HCT116 (cell line): ENCODE measurements around the gene RBM19. TPM values are rescaled to one million over a fixed set of nuclear protein-coding genes. Genes with fewer than 3 reads are reported as not detected.

Experiments used
- ATAC-seq: fragments of 200-7000 bp; cut with Tn5 transposase; 2 replicates; pipeline ENCODE4 v1.9.1; 2020; ENCODE audit warnings: mild to moderate bottlenecking, moderate library complexity
- BruUV-seq: library from RNA; stranded (reverse); fragments of 400-500 nt; replicated peaks from 2 replicates; lab custom pipeline; 2021; lab: Mats Ljungman, UMichigan
- CTCF ChIA-PET: fragments of 300-600 bp; sonication (Branson Sonifier 250); formaldehyde crosslinking; loops from one replicate; lab custom pipeline; 2021; ENCODE audit warnings: antibody characterized with exemption; lab: Charles Lee
- POLR2A ChIA-PET: fragments of 300-600, 350-600 bp; sonication (Branson Sonifier 250); formaldehyde crosslinking; loops from one replicate; lab custom pipeline; 2021; ENCODE audit warnings: antibody characterized with exemption; lab: Charles Lee
- RAD21 ChIA-PET, 2 experiments: fragments of 300-600 bp; sonication (Branson Sonifier 250); formaldehyde crosslinking; loops; one replicate each; lab custom pipeline; 2023; ENCODE audit warnings: low total read pairs in 2 of 2; ENCODE audit not compliant: uncharacterized antibody in 2 of 2, unreplicated experiment in 2 of 2, low non-redundant PET in 1 of 2; lab: Charles Lee
- DNase-seq: peaks from one replicate; pipeline ENCODE4 v3.0.0-alpha.2; 2010; ENCODE audit warnings: low read depth, low spot score
- H2AFZ ChIP-seq: fragments of 200-600 bp; shearing (Covaris generic), sonication (generic); 2 replicates; pipeline ENCODE4 v1.6.1; 2017; ENCODE audit warnings: low read depth, mixed run types, mixed read lengths, antibody characterized with exemption, low read length; ENCODE audit not compliant: poor library complexity, severe bottlenecking
- H3K27ac ChIP-seq: 2 replicates; pipeline ENCODE4 v1.5.1; 2012; ENCODE audit warnings: low read depth, low read length
- H3K27me3 ChIP-seq: fragments of 200-600 bp; sonication (generic); 2 replicates; pipeline ENCODE4 v1.6.1; 2016; ENCODE audit warnings: mixed run types, low read length, mixed read lengths; ENCODE audit not compliant: insufficient read depth
- H3K36me3 ChIP-seq, 2 experiments: fragments of 200-500 bp in 1 of 2; fragments of 200-600 bp in 1 of 2; sonication (Bioruptor generic) in 1 of 2; sonication (generic) in 1 of 2; 2 replicates each; pipeline versions ENCODE4 v1.5.1 to v1.6.1; 2014 to 2016; ENCODE audit warnings: low read length in 2 of 2, inconsistent platforms in 1 of 2, mixed read lengths in 1 of 2, mixed run types in 1 of 2; ENCODE audit not compliant: insufficient read depth in 2 of 2, control insufficient read depth in 1 of 2
- H3K4me1 ChIP-seq, 2 experiments: fragments of 200-600 bp in 1 of 2; sonication (generic) in 1 of 2; 2 replicates each; pipeline versions ENCODE4 v1.5.1 to v1.6.1; 2012 to 2017; ENCODE audit warnings: low read length in 2 of 2, inconsistent platforms in 1 of 2, mild to moderate bottlenecking in 1 of 2, mixed read lengths in 1 of 2, mixed run types in 1 of 2, moderate library complexity in 1 of 2; ENCODE audit not compliant: insufficient read depth in 2 of 2, control insufficient read depth in 1 of 2
- H3K4me2 ChIP-seq: fragments of 200-600 bp; sonication (generic); 2 replicates; pipeline ENCODE4 v1.6.1; 2017; ENCODE audit warnings: mixed run types, low read length, mixed read lengths
- H3K4me3 ChIP-seq, 2 experiments: fragments of 200-600 bp in 1 of 2; sonication (generic) in 1 of 2; replicated peaks in 1 of 2; 2 replicates each; pipeline ENCODE4 v1.5.1; 2011 to 2016; ENCODE audit warnings: low read length in 2 of 2, control low read depth in 1 of 2, low read depth in 1 of 2, mild to moderate bottlenecking in 1 of 2, mixed read lengths in 1 of 2, mixed run types in 1 of 2
- H3K79me2 ChIP-seq: fragments of 200-600 bp; sonication (generic); 2 replicates; pipeline ENCODE4 v1.6.1; 2017; ENCODE audit warnings: mild to moderate bottlenecking, mixed run types, low read length, moderate library complexity, mixed read lengths; ENCODE audit not compliant: insufficient read depth
- H3K9ac ChIP-seq: fragments of 200-600 bp; sonication (generic); 2 replicates; pipeline ENCODE4 v1.6.1; 2016; ENCODE audit warnings: low read length, mixed read lengths
- H3K9me2 ChIP-seq: fragments of 200-600 bp; sonication (generic), shearing (Covaris generic); 2 replicates; pipeline ENCODE4 v1.6.1; 2017; ENCODE audit warnings: mixed run types, mild to moderate bottlenecking, moderate library complexity; ENCODE audit not compliant: insufficient read depth
- H3K9me3 ChIP-seq, 2 experiments: fragments of 200-500 bp in 1 of 2; fragments of 200-600 bp in 1 of 2; sonication (Bioruptor generic) in 1 of 2; sonication (generic) in 1 of 2; 2 replicates each; pipeline ENCODE4 v1.6.1; 2014 to 2017; ENCODE audit warnings: low read length in 2 of 2, mixed read lengths in 2 of 2, inconsistent platforms in 1 of 2, low read depth in 1 of 2, mild to moderate bottlenecking in 1 of 2, mixed run types in 1 of 2, moderate library complexity in 1 of 2; ENCODE audit not compliant: control insufficient read depth in 1 of 2, insufficient read depth in 1 of 2
- H4K20me1 ChIP-seq: fragments of 200-600 bp; sonication (generic), shearing (Covaris generic); 2 replicates; pipeline ENCODE4 v1.6.1; 2017; ENCODE audit warnings: mixed run types, mild to moderate bottlenecking, moderate library complexity; ENCODE audit not compliant: insufficient read depth
- CBX3 ChIP-seq: IDR thresholded peaks from 2 replicates; pipeline ENCODE4 v1.6.1; 2012; ENCODE audit warnings: low read depth
- CEBPB ChIP-seq: IDR thresholded peaks from 2 replicates; pipeline ENCODE4 v1.6.1; 2012; ENCODE audit warnings: low read depth
- EGR1 ChIP-seq: IDR thresholded peaks from 2 replicates; pipeline ENCODE4 v1.6.1; 2012; ENCODE audit warnings: low read depth
- ELF1 ChIP-seq: IDR thresholded peaks from 2 replicates; pipeline ENCODE4 v1.6.1; 2012; ENCODE audit warnings: low read depth, borderline replicate concordance
- EZH2phosphoT487 ChIP-seq: fragments of 200-600 bp; IDR thresholded peaks from 2 replicates; pipeline ENCODE4 v1.6.1; 2018; ENCODE audit warnings: antibody characterized with exemption, borderline replicate concordance
- FOSL1 ChIP-seq: IDR thresholded peaks from 2 replicates; pipeline ENCODE4 v1.6.1; 2012; ENCODE audit warnings: low read depth
- POLR2A ChIP-seq: IDR thresholded peaks from 2 replicates; pipeline ENCODE4 v1.7.0; 2011; ENCODE audit warnings: borderline replicate concordance; ENCODE audit not compliant: insufficient read depth, insufficient read length; ENCODE audit errors: extremely low read depth
- SIN3A ChIP-seq: IDR thresholded peaks from 2 replicates; pipeline ENCODE4 v1.6.1; 2012; ENCODE audit warnings: low read depth
- TCF7L2 ChIP-seq: IDR thresholded peaks from 2 replicates; pipeline ENCODE4 v1.7.0; 2011; ENCODE audit warnings: borderline replicate concordance, inconsistent platforms; ENCODE audit not compliant: insufficient read depth, insufficient read length; ENCODE audit errors: extremely low read depth
- ZFX ChIP-seq: fragments of 450-650 bp; IDR thresholded peaks from 2 replicates; pipeline ENCODE4 v1.6.1; 2017
- ZNF274 ChIP-seq: fragments of 200-500 bp; sonication (Bioruptor generic); IDR thresholded peaks from 2 replicates; pipeline ENCODE4 v1.6.1; 2014; ENCODE audit warnings: mild to moderate bottlenecking, low read depth, low read length, inconsistent platforms
- intact Hi-C: fragments of 100-400 bp; cut with micrococcal nuclease; formaldehyde crosslinking; loops from 2 replicates; pipeline ENCODE4 v1.10.0; 2022
- total RNA-seq: library from RNA; stranded (reverse); gene quantifications from one replicate; pipeline ENCODE4 v1.2.1, GENCODE V29; 2021; ENCODE audit not compliant: unreplicated experiment
- TF ChIP-seq, protein P1 (sequence below): IDR thresholded peaks from 2 replicates; pipeline ENCODE4 v1.6.1; 2012
- TF ChIP-seq, protein P2 (sequence below): IDR thresholded peaks from 2 replicates; pipeline ENCODE4 v1.6.1; 2012
- TF ChIP-seq, protein P3 (sequence below): IDR thresholded peaks from 2 replicates; pipeline ENCODE4 v1.6.1; 2012; ENCODE audit warnings: low read depth
- TF ChIP-seq, protein P4 (sequence below): IDR thresholded peaks from 2 replicates; pipeline ENCODE4 v1.6.1; 2011; ENCODE audit warnings: mild to moderate bottlenecking, low read length, moderate library complexity; ENCODE audit not compliant: insufficient replicate concordance; ENCODE audit errors: extremely low read depth

Gene RBM19
- total RNA-seq, 1 experiment from 2014 or later = 30.7 TPM

DNA sequence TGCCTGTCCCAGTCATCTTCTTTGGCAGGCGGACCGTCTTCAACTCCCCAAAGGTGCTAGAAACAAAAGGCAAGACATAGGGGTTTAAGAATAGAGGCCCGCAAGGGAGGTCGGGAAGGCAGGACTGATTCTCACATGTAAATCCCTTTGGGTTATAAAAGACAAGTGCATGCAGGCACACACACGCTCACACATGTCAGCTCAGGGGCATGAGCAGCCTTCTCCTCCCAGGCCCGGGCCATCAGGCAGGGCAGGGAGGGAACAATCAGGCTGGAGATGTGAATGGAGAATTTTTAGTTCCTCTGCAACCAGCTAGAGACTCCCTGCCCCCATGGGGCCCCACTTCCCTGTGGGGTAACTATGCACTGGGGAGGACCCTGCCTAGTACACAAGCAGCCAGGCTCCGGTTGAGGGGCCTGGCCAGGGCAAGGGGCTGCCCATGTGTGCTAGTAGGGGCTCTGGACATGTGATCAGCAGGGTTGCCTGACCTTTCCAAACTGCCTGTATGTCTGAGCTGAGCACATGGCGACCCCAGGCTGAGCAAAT lies 107.2 kb downstream of the RBM19 start:
- no peaks in the 10 kb centered on the region for H3K9me3 ChIP-seq
- POLR2A ChIA-PET = no interaction called here
- no peaks in the 10 kb centered on the region for H3K36me3 ChIP-seq
- CTCF ChIA-PET = no interaction called here
- 0 out of 4 replicates have a peak, but pooled peaks cover 0 to 3% of the 10 kb centered on the region in 2 experiments for H3K4me1 ChIP-seq
- TF ChIP-seq ZNF274 = no peak
- no peak for TF ChIP-seq CBX3
- no peak for TF ChIP-seq CEBPB
- no peak for TF ChIP-seq ELF1
- no peak for TF ChIP-seq TCF7L2
- TF ChIP-seq ZFX = no peak
- TF ChIP-seq, protein P1, sequence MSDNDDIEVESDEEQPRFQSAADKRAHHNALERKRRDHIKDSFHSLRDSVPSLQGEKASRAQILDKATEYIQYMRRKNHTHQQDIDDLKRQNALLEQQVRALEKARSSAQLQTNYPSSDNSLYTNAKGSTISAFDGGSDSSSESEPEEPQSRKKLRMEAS = no peak
- no peak for TF ChIP-seq FOSL1
- TF ChIP-seq, protein P2, sequence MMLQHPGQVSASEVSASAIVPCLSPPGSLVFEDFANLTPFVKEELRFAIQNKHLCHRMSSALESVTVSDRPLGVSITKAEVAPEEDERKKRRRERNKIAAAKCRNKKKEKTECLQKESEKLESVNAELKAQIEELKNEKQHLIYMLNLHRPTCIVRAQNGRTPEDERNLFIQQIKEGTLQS = no peak
- no peak for TF ChIP-seq SIN3A
- no peak for TF ChIP-seq EZH2phosphoT487
- TF ChIP-seq POLR2A = no peak
- TF ChIP-seq, protein P3, sequence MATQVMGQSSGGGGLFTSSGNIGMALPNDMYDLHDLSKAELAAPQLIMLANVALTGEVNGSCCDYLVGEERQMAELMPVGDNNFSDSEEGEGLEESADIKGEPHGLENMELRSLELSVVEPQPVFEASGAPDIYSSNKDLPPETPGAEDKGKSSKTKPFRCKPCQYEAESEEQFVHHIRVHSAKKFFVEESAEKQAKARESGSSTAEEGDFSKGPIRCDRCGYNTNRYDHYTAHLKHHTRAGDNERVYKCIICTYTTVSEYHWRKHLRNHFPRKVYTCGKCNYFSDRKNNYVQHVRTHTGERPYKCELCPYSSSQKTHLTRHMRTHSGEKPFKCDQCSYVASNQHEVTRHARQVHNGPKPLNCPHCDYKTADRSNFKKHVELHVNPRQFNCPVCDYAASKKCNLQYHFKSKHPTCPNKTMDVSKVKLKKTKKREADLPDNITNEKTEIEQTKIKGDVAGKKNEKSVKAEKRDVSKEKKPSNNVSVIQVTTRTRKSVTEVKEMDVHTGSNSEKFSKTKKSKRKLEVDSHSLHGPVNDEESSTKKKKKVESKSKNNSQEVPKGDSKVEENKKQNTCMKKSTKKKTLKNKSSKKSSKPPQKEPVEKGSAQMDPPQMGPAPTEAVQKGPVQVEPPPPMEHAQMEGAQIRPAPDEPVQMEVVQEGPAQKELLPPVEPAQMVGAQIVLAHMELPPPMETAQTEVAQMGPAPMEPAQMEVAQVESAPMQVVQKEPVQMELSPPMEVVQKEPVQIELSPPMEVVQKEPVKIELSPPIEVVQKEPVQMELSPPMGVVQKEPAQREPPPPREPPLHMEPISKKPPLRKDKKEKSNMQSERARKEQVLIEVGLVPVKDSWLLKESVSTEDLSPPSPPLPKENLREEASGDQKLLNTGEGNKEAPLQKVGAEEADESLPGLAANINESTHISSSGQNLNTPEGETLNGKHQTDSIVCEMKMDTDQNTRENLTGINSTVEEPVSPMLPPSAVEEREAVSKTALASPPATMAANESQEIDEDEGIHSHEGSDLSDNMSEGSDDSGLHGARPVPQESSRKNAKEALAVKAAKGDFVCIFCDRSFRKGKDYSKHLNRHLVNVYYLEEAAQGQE = no peak
- TF ChIP-seq EGR1 = no peak
- TF ChIP-seq, protein P4, sequence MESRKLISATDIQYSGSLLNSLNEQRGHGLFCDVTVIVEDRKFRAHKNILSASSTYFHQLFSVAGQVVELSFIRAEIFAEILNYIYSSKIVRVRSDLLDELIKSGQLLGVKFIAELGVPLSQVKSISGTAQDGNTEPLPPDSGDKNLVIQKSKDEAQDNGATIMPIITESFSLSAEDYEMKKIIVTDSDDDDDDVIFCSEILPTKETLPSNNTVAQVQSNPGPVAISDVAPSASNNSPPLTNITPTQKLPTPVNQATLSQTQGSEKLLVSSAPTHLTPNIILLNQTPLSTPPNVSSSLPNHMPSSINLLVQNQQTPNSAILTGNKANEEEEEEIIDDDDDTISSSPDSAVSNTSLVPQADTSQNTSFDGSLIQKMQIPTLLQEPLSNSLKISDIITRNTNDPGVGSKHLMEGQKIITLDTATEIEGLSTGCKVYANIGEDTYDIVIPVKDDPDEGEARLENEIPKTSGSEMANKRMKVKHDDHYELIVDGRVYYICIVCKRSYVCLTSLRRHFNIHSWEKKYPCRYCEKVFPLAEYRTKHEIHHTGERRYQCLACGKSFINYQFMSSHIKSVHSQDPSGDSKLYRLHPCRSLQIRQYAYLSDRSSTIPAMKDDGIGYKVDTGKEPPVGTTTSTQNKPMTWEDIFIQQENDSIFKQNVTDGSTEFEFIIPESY = no peak
- no peaks in the 10 kb centered on the region for H4K20me1 ChIP-seq
- H3K9me2 ChIP-seq = no peaks in the 10 kb centered on the region
- H3K27me3 ChIP-seq = no peaks in the 10 kb centered on the region
- DNase-seq = no peak
- H3K79me2 ChIP-seq = no peaks in the 10 kb centered on the region
- no peak overlapping the region for H3K4me2 ChIP-seq
- no TSS peak for BruUV-seq
- no peak overlapping the region for H3K4me3 ChIP-seq
- no peak overlapping the region for H2AFZ ChIP-seq
- no peak overlapping the region for H3K27ac ChIP-seq
- no peak overlapping the region for H3K9ac ChIP-seq
- intact Hi-C loops = no loop called here
- ATAC-seq = no peak
- RAD21 ChIA-PET = no interaction called here
